ENCODE measurements around the gene EIF3L.

DNA sequence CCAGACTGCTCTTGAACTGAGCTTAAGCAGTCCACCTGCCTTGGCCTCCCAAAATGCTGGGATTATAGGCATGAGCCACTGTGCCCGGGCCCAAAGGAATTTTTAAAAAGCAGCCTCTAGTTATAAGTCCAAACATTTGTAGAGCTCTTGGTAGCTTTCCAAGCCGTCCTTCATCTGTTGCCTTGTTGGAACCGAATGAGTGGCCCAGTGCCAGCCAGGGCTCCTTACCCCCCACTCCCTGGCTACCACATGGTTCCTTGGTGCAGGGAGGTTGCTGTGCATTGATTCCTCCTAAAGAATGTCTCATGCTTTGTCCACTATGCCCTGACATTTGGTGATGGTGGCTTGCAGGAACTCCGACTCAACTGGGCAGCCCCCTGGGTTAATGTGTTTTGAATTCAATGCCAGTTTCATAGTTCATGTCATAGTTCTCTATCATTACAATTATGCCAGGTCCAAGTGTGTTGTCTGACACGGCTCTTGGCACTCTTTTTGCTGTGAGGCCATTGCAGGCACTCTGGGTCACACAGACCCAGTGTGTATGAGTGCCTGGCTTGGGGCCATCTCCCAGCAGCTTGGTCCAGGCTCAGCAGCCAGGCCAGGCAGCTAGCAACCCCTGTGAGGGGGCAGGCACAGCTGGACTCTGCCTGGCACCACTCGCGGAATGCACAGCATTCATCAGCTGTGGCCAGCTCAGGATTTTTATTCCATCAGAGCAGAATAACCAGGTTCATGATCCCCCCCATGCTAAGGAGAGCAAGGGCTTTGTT is 43.5 kb downstream of the EIF3L start:
- TF ChIP-seq TAF1 (IDR thresholded peaks at IDR 0.05; ENCODE audit: low read depth) (no peak), EZH2 (IDR thresholded peaks at IDR 0.05; ENCODE audit: borderline replicate concordance, insufficient read depth, low read length, poor library complexity, severe bottlenecking) (no peak), POLR2AphosphoS5 (IDR thresholded peaks at IDR 0.05) (no peak), EP300 (conservative IDR thresholded peaks at IDR 0.05; ENCODE audit: poor library complexity, severe bottlenecking) (no peak), SMC3 (conservative IDR thresholded peaks at IDR 0.05; ENCODE audit: poor library complexity) (no peak)
- TF ChIP-seq, protein P1, sequence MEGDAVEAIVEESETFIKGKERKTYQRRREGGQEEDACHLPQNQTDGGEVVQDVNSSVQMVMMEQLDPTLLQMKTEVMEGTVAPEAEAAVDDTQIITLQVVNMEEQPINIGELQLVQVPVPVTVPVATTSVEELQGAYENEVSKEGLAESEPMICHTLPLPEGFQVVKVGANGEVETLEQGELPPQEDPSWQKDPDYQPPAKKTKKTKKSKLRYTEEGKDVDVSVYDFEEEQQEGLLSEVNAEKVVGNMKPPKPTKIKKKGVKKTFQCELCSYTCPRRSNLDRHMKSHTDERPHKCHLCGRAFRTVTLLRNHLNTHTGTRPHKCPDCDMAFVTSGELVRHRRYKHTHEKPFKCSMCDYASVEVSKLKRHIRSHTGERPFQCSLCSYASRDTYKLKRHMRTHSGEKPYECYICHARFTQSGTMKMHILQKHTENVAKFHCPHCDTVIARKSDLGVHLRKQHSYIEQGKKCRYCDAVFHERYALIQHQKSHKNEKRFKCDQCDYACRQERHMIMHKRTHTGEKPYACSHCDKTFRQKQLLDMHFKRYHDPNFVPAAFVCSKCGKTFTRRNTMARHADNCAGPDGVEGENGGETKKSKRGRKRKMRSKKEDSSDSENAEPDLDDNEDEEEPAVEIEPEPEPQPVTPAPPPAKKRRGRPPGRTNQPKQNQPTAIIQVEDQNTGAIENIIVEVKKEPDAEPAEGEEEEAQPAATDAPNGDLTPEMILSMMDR (IDR thresholded peaks at IDR 0.05; ENCODE audit: poor library complexity, severe bottlenecking), result no peak
- TF ChIP-seq, protein P2, sequence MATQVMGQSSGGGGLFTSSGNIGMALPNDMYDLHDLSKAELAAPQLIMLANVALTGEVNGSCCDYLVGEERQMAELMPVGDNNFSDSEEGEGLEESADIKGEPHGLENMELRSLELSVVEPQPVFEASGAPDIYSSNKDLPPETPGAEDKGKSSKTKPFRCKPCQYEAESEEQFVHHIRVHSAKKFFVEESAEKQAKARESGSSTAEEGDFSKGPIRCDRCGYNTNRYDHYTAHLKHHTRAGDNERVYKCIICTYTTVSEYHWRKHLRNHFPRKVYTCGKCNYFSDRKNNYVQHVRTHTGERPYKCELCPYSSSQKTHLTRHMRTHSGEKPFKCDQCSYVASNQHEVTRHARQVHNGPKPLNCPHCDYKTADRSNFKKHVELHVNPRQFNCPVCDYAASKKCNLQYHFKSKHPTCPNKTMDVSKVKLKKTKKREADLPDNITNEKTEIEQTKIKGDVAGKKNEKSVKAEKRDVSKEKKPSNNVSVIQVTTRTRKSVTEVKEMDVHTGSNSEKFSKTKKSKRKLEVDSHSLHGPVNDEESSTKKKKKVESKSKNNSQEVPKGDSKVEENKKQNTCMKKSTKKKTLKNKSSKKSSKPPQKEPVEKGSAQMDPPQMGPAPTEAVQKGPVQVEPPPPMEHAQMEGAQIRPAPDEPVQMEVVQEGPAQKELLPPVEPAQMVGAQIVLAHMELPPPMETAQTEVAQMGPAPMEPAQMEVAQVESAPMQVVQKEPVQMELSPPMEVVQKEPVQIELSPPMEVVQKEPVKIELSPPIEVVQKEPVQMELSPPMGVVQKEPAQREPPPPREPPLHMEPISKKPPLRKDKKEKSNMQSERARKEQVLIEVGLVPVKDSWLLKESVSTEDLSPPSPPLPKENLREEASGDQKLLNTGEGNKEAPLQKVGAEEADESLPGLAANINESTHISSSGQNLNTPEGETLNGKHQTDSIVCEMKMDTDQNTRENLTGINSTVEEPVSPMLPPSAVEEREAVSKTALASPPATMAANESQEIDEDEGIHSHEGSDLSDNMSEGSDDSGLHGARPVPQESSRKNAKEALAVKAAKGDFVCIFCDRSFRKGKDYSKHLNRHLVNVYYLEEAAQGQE (IDR thresholded peaks at IDR 0.05; ENCODE audit: borderline replicate concordance), result no peak
